ENCODE measurements around the gene HES4.

HES4 gene

DNA sequence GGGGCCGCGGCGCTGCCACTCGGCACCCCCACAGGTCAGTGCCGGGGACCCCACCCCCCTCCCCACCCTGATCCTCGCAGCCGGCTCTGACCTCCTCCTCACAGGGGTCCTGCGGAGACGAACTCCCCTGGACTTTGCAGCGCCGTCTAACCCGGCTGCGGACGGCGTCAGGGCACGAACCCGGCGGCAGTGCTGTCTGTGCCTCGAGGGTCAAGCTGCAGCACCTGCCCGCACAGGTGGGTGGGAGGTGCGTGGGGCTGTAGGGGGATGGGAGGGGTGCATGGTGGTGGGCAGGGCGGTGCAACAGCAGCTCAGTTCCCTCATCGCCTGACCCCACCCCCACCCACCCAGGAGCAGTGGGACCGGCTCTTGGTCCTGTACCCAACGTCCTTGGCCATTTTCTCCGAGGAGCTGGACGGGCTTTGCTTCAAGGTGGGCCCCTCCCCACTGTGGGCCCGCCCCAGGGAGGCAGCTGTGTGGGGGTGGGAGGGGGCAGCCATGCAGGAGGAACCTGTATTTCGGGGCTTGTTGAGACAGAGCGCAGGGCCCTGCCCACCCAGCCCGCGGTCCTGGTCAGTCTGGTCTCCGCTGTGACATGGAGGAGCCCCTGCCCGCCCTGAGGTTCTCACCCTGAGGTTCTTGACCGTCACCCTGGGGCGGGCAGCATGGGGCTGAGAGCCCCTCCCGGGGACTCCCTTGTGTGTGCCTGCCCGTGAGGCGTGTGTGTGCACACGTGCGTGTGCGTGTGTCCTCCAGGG is 28.7 kb downstream of the HES4 start:
- H3K27ac ChIP-seq, result no peak overlapping the region
- TF ChIP-seq, protein P1, sequence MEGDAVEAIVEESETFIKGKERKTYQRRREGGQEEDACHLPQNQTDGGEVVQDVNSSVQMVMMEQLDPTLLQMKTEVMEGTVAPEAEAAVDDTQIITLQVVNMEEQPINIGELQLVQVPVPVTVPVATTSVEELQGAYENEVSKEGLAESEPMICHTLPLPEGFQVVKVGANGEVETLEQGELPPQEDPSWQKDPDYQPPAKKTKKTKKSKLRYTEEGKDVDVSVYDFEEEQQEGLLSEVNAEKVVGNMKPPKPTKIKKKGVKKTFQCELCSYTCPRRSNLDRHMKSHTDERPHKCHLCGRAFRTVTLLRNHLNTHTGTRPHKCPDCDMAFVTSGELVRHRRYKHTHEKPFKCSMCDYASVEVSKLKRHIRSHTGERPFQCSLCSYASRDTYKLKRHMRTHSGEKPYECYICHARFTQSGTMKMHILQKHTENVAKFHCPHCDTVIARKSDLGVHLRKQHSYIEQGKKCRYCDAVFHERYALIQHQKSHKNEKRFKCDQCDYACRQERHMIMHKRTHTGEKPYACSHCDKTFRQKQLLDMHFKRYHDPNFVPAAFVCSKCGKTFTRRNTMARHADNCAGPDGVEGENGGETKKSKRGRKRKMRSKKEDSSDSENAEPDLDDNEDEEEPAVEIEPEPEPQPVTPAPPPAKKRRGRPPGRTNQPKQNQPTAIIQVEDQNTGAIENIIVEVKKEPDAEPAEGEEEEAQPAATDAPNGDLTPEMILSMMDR (conservative IDR thresholded peaks at IDR 0.05), result no peak
- no peak for TF ChIP-seq ZFX (IDR thresholded peaks at IDR 0.05)

DNA sequence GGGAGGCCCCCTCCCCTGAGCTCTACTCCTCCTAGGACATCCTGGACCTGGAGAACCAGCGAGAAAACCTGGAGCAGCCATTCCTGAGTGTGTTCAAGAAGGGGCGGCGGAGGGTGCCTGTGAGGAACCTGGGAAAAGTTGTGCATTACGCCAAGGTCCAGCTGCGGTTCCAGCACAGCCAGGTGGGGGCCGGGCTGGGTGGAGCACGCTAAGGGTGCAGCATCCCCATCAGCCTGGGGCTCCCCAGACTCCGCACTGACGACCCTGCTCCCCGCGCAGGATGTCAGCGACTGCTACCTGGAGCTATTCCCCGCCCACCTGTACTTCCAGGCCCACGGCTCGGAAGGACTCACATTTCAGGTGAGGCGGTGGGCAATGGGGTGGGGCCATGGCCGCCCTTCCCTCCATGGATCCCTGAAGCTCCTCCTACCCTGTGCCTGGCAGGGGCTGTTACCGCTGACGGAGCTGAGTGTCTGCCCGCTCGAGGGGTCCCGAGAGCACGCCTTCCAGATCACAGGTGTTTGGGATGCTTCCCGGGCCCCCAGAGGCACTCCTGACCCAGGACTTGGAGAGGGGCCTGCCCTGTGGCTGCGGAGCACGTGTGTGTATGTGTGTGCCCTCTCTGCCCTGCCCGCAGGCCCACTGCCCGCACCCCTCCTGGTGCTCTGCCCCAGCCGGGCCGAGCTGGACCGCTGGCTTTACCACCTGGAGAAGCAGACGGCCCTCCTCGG is 29.5 kb downstream of the HES4 start:
- no peak overlapping the region for H3K27ac ChIP-seq
- no peak for TF ChIP-seq ZFX (IDR thresholded peaks at IDR 0.05)
- TF ChIP-seq, protein P1 (conservative IDR thresholded peaks at IDR 0.05), result no peak

DNA sequence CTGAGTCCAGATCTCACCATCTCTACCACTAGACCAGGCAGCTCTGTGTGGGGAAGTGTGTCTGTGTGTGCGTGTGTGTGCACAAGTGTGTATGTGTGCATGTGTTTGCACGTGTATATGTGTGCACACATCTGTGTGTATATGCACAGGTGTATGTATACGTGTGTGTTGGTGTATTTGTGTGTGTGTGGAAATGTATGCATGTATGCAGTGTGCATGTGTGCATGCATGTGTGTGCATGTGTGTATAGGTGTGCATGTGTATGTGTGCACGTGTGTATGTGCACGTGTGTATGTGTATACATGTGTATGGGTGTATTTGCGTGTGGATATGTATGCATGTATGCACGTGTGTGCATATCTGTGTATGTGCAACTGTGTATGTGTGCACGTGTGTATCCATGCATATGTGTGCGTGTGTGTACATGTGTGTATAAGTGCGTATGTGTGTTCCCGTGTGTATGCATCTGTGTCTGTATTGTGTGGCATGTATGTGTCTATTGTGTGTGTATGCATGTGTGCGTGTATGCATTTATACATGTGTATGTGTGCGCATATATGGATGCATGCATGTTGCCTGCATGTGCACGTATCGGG is 30.5 kb downstream of the HES4 start:
- TF ChIP-seq, protein P1 (conservative IDR thresholded peaks at IDR 0.05), result no peak
- no peak for TF ChIP-seq ZFX (IDR thresholded peaks at IDR 0.05)
- no peak overlapping the region for H3K27ac ChIP-seq

GRCh38 chr1:967466-968343 is 32.2 kb downstream of the HES4 start:
- peak overlapping the region; percentile 94 for H3K27ac ChIP-seq
- no peak for TF ChIP-seq ZFX (IDR thresholded peaks at IDR 0.05)
- TF ChIP-seq, protein P1 (conservative IDR thresholded peaks at IDR 0.05), result no peak

DNA sequence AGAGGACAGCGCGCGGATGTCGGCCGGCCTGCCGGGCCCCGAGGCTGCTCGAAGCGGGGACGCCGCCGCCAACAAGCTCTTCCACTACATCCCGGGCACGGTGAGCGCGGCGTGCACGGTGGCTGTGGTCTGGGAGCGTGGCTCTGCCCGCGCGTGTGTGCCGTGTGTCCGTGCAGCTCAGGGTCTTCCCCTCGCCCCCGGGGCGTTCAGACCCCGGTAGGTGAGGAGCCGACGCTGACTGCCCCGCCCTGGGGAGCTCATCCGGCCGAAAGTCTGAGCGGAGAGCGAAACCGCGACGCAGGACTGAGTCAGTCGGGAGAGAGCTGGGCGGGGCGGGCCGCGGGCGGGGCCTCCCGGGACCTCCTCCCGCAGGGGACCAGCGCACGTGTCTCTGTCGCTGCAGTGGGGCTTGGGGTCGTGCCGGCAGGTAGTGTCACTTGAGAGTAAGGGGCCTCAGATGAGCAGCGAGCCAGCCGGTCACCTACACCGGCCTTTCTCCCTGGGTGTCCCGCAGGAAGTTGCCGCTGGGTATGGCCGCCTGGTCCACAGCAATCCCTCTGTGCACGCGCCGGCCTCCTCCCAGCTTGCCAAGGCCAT is 33.1 kb downstream of the HES4 start:
- TF ChIP-seq, protein P1 (conservative IDR thresholded peaks at IDR 0.05), result no peak
- TF ChIP-seq ZFX (IDR thresholded peaks at IDR 0.05), result 0 out of 2 replicates have a peak, but pooled peaks have one; percentile 37
- H3K27ac ChIP-seq, result peak overlapping the region; percentile 94

- TF ChIP-seq, protein P1 (conservative IDR thresholded peaks at IDR 0.05), result no peak
- TF ChIP-seq ZFX (IDR thresholded peaks at IDR 0.05), result peak; percentile 64; the same call in 1 of the 2 replicates
- peak within 1 kb of the TSS; percentile 94 for H3K27ac ChIP-seq
Measured at GRCh38 chr1:966135-966703, 33.7 kb downstream of the HES4 start, which contains the start of gene PLEKHN1. TSS of gene PLEKHN1 (plus strand) at chr1:966482. CDS start at chr1:966532, 50 bp downstream.
